ENCODE measurements around the gene PCK2.

Gene PCK2

GRCh38 chr14:24126939-24127338 lies 32.8 kb downstream of the PCK2 start:
- H3K4me3 ChIP-seq (ENCODE audit: low read depth, low read length): no peak overlapping the region
- H3K27ac ChIP-seq: no peak overlapping the region
- DNase-seq: no peak
- no peak for TF ChIP-seq CTCF (IDR thresholded peaks at IDR 0.05; ENCODE audit: low read depth, low read length)
- peaks cover 9% of the 10 kb centered on the region for H3K36me3 ChIP-seq
- no peaks in the 10 kb centered on the region for H3K27me3 ChIP-seq (ENCODE audit: insufficient read depth, low read depth, severe bottlenecking)
- no peaks in the 10 kb centered on the region for H3K9me3 ChIP-seq (ENCODE audit: severe bottlenecking)

DNA sequence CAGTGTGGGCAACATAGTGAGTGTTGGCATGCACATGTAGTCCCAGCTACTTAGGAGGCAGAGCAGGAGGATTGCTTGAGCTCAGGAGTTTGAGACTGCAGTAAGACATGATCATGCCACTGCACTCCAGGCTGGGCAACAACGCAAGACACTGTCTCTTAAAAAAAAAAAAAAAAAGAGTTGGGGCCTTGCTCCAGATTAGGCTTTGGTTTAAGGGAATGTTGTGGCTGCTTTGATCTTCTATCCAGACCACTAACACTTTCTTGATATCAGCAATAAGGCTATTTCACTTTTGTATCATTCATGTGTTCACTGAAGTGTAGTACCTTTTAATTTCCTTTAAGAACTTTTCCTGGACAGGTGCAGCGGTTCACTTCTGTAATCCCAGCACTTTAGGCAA lies 33.6 kb downstream of the PCK2 start:
- Histone ChIP-seq H3K27ac (no peak overlapping the region), H3K9me3 (ENCODE audit: severe bottlenecking) (no peaks in the 10 kb centered on the region), H3K27me3 (ENCODE audit: insufficient read depth, low read depth, severe bottlenecking) (no peaks in the 10 kb centered on the region), H3K36me3 (peaks cover 7% of the 10 kb centered on the region), H3K4me3 (ENCODE audit: low read depth, low read length) (no peak overlapping the region)
- DNase-seq: no peak
- TF ChIP-seq CTCF (IDR thresholded peaks at IDR 0.05; ENCODE audit: low read depth, low read length): no peak

DNA sequence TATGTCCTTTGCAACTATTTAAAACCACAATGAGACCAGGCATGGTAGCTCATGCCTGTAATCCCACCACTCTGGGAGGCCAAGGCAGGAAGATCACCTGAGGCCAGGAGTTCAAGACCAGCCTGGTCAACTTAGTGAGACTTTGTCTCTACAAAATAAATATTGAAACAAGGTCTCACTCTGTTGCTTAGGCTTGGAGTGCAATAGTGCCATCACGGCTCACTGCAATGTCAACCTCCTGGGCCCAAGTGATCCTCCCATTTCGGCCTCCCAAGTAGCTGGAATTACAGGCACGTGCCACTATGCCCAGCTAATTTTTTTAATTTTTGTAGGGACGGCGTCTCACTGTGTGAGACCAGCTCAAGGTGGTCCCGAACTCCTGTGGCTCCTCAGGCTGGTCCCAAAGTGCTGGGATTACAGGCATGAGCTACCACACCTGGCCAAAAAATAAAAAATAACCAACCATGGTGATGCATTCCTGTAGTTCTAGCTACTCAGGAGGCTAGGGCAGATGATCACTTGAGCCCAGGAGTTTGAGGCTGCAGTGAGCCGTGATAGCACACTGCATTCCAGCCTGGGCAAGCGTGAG lies 35.4 kb downstream of the PCK2 start:
- no peaks in the 10 kb centered on the region for H3K9me3 ChIP-seq (ENCODE audit: severe bottlenecking)
- no peak overlapping the region for H3K4me3 ChIP-seq (ENCODE audit: low read depth, low read length)
- H3K27ac ChIP-seq: no peak overlapping the region
- no peak for DNase-seq
- TF ChIP-seq CTCF (IDR thresholded peaks at IDR 0.05; ENCODE audit: low read depth, low read length): no peak
- H3K27me3 ChIP-seq (ENCODE audit: insufficient read depth, low read depth, severe bottlenecking): no peaks in the 10 kb centered on the region
- no peaks in the 10 kb centered on the region for H3K36me3 ChIP-seq

DNA sequence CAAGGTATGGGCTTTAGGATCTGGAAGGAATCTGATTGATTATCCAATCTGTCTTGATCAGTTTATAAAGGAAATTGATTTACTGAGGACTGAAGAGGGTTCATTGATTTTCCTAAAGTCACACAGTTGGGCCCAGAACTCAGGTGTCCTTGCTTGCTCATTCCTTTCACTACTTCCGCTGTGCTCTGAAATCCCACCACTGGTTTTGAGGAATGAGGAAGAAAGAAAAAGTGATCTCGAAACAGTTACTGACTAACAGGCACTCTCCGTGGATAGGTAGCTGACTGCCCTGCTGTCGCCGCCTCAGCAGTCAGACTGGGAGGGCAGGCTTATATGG lies 36.2 kb downstream of the PCK2 start, which contains the start of gene FITM1:
Gene FITM1 (plus strand): TSS at position 280 of the 337 bp plus-strand sequence. CDS start 905 bp downstream, outside the sequence.
- Histone ChIP-seq H3K27me3 (ENCODE audit: insufficient read depth, low read depth, severe bottlenecking) (no peaks in the 10 kb centered on the region), H3K36me3 (no peaks in the 10 kb centered on the region), H3K9me3 (ENCODE audit: severe bottlenecking) (no peaks in the 10 kb centered on the region), H3K4me3 (ENCODE audit: low read depth, low read length) (no peak within 1 kb of the TSS), H3K27ac (no peak within 1 kb of the TSS)
- no peak for TF ChIP-seq CTCF (IDR thresholded peaks at IDR 0.05; ENCODE audit: low read depth, low read length)
- no peak for DNase-seq

- no peak for TF ChIP-seq CTCF (IDR thresholded peaks at IDR 0.05; ENCODE audit: low read depth, low read length)
- Histone ChIP-seq H3K9me3 (ENCODE audit: severe bottlenecking) (no peaks in the 10 kb centered on the region), H3K27ac (no peak overlapping the region)
These were observed 36.8 kb downstream of the PCK2 start for GRCh38 chr14:24130717-24131548.

More at GRCh38 chr14:24130717-24131548, 36.8 kb downstream of the PCK2 start:
- Histone ChIP-seq H3K36me3 (no peaks in the 10 kb centered on the region), H3K4me3 (ENCODE audit: low read depth, low read length) (no peak overlapping the region), H3K27me3 (ENCODE audit: insufficient read depth, low read depth, severe bottlenecking) (no peaks in the 10 kb centered on the region)
- no peak for DNase-seq

All from WERI-Rb-1 (cell line).